ENCODE data around the gene BMS1.

The BMS1 gene

DNA sequence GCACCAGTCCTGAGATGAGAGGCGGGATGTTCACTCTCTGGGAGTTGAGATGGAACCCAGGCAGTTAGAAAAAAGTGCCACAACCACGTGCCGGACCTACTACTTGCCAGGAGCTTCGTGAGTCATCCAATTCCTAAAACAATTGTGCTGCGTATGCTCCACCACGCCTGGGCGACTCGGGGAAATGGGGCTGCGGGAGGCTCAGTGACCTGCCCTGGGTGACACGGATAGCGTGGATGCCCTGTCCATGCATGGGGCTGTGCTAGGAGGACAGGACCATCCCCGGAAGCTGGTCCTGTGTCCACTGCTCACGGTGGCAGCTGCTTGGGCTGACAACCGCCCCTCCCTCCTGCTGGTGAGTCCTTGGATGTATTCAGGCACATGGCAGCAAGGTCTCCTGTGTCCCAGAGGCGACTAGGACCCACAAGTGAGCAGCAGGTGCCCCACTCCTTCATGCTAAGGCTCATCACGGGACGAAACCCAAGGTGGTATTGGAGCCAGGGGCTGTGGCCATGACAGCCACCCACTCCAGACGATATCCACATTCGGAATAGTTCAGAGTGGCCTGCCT is 90.4 kb downstream of the BMS1 start:
- ChIA-PET POLR2A (no interaction called here), CTCF (no interaction called here)
- TF ChIP-seq, protein P1, sequence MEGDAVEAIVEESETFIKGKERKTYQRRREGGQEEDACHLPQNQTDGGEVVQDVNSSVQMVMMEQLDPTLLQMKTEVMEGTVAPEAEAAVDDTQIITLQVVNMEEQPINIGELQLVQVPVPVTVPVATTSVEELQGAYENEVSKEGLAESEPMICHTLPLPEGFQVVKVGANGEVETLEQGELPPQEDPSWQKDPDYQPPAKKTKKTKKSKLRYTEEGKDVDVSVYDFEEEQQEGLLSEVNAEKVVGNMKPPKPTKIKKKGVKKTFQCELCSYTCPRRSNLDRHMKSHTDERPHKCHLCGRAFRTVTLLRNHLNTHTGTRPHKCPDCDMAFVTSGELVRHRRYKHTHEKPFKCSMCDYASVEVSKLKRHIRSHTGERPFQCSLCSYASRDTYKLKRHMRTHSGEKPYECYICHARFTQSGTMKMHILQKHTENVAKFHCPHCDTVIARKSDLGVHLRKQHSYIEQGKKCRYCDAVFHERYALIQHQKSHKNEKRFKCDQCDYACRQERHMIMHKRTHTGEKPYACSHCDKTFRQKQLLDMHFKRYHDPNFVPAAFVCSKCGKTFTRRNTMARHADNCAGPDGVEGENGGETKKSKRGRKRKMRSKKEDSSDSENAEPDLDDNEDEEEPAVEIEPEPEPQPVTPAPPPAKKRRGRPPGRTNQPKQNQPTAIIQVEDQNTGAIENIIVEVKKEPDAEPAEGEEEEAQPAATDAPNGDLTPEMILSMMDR (IDR thresholded peaks at IDR 0.05; ENCODE audit: control extremely low read depth, extremely low read depth, low read depth, missing control alignments) = no peak
- DNase-seq (ENCODE audit: extremely low spot score) = no peak

DNA sequence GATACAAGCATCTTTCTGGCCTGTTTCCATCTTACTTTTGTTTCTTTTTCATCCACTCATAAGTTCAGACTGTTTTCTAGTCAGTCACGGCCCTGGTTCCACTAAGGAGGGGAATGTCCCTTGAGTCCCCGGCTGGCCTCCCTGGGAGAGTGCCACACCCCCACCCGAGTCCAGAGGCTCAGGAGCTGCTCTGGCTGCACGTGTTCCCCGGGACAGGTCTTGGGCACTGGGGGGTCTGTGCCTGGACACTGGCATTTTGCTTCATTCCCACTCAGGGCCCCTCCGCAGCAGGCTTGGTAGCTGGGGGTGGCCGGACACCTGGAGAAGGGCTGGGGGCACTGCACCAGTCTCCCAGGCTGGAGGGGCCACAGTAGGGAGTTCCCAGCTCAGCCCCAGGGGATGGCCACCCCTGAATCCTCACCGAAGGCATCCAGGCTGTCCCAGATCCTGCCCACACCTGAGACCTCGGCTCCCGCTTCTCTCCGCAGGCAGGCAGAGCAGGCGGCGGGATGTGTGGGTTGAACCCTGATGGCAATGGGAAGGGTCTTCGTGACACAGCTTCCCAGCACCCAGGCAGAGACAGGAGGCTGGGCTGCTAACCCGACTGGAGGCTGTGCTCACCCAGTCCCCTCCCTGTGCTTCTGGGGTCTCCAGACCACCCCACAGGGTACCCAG is 92.3 kb downstream of the BMS1 start:
- TF ChIP-seq, protein P1 (IDR thresholded peaks at IDR 0.05; ENCODE audit: control extremely low read depth, extremely low read depth, low read depth, missing control alignments) = no peak
- ChIA-PET CTCF (no interaction called here), POLR2A (no interaction called here)
- no peak for DNase-seq (ENCODE audit: extremely low spot score)

DNA sequence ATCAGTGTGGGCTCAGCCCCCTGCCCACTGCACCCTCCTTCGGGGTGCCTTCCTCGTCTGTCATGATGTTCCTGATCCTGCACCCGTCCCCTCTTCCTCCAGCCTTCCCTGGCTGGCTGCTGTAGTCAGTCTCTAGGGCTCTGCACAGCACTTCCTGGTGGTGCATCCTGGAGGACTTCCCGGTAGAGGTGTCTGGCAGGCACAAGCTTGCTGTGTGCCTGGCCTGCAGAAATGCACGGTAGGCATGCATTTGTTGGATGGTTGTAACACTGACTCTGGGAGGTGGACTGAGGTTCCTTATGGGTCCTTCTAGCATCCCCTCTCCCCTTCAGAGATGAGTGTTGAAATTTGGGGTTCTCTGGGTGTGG is 92.8 kb downstream of the BMS1 start:
- DNase-seq (ENCODE audit: extremely low spot score) = no peak
- ChIA-PET CTCF (no interaction called here), POLR2A (no interaction called here)

DNA sequence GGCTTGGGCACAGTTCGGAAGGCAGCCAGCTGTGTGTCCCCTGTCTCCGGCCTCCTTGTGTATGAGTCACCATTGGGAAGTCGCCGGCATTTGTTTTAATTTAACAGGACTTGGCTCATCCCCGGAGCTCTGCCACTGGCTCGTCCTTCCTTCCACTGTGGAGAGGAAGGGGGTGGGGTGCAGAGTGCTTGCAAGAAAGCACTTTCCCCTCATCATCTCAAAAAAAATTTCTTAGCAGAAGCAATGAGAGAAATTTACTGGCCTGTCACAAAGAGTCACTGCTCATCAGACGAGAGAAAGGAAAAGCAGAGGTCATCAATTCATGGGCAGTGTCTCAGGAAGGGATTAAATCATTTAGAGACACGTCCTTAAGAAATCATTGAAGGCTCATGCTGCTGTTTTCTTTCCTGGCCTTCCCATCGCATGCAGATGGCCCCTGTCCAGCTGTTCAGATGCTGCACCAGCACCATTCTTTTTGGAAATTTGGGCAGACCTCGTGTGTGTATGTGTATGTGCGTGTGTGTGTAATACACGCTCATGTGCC is 93.3 kb downstream of the BMS1 start:
- CTCF ChIA-PET = no interaction called here
- TF ChIP-seq, protein P1 (IDR thresholded peaks at IDR 0.05; ENCODE audit: control extremely low read depth, extremely low read depth, low read depth, missing control alignments) = no peak
- POLR2A ChIA-PET = no interaction called here
- no peak for DNase-seq (ENCODE audit: extremely low spot score)

More for the DNA sequence above, 92.8 kb downstream of the BMS1 start:
- TF ChIP-seq, protein P1 (IDR thresholded peaks at IDR 0.05; ENCODE audit: control extremely low read depth, extremely low read depth, low read depth, missing control alignments) = no peak

DNA sequence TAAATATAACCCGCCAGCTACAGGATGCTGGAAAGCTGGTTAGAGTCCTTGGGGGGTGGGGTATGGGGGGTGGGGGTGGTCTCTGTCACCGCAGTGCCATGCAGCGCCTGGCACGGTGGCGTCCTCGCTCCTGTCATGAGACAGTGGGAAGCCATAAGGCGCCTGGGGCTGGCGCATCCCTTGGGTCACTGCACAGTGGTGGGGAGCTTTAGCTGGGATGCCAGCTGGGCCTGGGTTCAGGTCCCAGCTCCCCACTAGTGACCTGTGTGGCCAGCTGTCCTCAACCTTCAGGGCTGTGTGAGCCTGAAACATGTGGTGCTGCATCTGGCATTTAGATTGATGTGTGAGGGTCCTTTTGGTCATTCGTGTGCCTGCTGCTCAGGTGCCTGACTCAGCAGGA is 93.9 kb downstream of the BMS1 start:
- POLR2A ChIA-PET = no interaction called here
- CTCF ChIA-PET = no interaction called here
- TF ChIP-seq, protein P1 (IDR thresholded peaks at IDR 0.05; ENCODE audit: control extremely low read depth, extremely low read depth, low read depth, missing control alignments) = no peak
- DNase-seq (ENCODE audit: extremely low spot score) = no peak

DNA sequence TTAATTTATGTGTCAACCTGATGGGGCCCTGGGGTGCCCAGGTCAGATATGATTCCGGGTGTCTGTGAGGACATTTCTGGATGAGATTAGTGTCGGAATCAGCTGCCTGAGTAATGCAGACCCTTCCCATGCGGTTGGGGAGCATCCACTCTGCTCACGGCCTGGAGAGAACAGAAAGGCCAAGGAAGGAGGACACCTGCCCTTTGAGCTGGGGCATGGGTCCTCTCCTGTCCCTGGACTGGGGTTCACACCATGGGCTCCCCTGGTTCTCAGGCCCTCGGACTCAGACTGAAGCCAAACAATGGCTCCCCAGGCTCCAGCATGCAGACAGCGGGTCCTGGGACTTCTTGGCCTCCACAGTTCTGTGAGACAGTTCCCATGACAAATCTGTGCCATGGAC is 94.3 kb downstream of the BMS1 start:
- TF ChIP-seq, protein P1 (IDR thresholded peaks at IDR 0.05; ENCODE audit: control extremely low read depth, extremely low read depth, low read depth, missing control alignments) = no peak
- no peak for DNase-seq (ENCODE audit: extremely low spot score)
- ChIA-PET POLR2A (no interaction called here), CTCF (no interaction called here)

Measured in GM10248 (cell line).